Measurements from ENCODE around the gene TRAPPC3.

Gene TRAPPC3

DNA sequence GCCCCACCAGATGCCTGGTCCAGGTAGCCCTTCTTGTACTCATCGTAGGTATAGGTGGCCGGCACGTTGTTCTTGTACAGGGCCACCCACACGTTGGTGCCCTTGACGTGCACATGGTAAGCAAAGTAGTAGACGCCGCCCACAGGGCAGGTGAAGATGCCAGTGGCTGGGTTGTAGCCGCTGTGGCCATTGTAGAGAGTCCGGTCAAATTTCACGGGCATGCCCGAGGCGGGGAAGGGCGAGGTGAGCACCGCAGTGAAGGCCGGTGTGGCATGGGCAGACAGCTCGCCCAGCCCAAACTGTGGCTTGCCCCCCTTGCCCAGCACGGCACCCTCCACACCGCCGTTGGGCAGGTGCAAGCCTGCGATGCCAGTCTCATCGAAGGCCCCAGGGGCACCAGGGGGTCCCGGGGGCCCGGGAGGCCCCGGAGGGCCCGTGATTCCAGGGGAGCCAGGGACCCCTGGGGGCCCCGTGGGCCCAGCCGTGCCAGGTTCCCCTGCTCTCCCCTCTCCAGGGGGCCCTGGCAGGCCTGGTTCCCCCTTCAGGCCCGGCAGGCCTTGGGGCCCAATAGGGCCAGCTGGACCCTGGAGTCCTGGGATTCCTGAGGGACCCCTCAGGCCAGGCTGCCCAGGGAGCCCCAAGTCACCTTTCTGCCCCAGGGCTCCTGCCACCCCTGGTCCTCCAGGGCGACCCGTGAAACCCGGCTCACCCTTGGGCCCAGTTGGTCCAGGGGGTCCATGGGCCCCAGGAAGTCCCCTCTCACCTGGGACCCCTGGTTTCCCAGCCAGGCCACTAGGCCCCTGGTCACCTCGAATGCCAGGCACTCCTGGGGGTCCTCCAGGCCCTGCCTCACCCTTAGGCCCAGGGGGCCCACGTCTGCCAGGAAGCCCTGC, 51.3 kb downstream of the TRAPPC3 start:
- no peak for DNase-seq

DNA sequence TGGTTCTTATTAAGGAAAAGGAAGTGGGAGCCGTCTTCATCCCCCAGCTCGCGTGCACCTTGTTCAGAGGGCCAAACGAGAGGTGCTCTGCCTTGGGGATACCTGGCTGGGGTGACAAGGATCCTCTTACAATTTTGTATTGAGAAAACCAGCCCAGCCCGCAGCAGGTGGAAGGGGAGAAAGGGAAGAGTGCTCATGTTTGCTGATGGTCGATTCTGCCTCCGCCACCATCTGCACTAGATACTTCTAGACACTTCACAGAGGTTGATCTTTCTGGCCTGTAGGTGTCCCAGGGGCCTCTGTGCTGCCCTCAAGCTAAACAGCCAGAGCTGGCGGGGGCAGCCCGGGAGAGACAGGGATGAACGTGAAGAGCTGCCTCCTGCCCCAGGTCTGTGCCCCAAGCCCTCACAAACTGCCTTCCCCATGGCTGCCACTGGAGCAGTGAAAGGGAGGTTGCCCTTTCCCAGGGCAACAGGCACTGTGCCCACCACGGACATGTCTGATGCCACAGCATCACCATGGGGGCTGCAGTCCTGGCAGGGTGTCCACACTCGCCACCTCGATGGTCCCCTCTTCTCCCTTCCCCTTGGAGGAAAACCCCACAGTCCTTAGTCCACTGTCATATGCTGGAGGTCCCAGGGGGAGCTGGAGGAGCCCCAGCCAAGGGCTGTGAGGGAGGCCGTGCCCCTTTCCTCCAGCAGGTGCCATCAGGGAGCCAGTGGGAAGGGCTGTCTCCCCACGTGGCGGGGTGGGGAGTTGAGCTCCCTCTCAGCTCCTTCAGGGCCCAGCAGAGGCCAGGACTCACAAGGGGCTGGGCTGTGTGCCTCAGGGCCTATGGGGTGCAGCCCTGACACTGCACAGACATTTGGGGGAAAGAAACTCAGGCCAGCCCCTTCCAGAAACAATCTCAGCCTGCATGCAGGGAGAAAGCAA, 52.5 kb downstream of the TRAPPC3 start:
- DNase-seq: no peak

DNA sequence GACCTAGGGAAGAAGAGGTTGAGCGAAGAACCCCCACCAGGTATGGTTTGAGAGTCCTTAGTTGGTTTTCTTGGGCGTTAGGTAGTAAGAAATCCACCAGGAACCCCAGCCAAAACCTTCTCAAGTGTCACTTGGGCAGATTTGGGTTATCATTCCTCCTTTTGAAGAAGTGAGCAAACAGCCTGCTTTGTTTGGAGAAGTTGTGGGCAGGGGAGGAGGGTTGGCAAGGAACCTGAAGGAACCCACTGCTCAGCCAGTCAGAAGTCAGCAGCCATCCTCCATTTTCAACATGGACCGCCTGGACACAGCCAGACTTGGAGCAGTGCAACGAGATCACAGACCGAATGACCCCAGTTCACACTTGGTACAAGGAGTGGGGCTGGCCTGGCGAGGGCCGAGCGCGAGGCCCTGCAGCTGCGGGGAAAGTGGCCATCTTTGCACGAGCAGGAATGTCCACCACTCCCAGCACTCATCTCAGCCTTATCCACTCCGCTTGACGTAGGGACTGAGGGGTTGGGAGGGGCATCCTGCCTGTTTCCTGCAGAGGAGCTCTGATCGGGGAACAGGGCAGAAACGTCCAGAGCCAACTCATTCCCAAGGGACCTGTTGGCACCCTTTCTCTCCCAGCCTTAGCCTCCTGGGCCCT, 53.4 kb downstream of the TRAPPC3 start:
- no peak for DNase-seq

DNA sequence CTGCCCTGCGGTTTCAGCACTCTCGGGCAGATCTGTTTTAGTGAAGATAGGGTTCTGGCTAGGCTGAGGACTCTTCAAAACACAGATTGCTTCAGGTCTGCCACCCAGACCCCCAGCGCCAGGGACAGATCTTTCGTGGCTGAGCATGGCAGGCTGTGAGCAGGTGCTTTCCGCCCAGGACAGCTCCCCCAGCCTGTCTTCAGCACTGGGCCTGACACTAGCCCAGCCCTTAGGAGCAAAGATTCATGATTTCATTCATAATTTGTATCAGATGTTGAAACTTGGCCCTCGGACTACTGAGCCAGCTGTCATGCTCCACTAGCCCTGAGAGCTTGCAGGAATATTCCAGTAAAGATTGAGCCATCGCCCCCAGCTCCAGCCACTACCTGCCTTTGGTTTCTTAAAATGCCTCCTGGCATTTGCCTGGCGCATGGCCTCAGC, 54.6 kb downstream of the TRAPPC3 start:
- no peak for DNase-seq

DNA sequence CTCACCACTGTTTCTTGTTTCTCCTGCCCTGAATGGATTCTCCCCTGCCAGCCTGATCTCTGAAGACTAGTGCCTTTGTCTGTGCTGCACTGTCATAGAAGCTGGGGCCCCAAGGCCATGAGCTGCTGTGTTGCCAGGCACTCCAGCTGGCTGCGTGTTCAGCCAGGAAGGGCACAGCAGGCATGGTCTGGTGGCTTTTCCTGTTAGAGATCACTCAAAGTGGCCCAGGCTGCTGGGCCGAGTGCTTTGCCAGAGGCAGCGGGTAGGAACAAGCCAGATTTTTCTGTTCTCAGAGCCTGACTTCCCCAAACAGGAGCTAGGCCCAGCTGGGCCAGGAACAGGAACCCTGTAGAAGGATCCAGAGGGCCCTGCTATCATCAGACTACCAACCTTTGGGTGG, 55.4 kb downstream of the TRAPPC3 start:
- DNase-seq: peak; percentile 52 to 58

DNA sequence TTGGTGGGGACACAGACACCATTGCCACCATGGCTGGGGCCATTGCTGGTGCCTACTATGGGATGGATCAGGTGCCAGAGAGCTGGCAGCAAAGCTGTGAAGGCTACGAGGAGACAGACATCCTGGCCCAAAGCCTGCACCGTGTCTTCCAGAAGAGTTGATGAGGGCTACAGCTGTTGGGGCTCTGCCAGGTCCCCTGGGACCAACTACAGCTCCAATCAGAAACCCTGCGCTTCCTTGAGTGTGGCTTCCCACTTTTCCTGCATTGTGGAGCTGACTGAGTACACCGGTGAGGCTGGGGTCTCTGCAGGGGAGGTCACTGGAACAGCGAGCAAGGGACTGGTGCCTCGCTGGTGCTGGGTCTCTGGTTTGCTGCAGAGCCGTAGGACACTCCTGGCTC, 56.1 kb downstream of the TRAPPC3 start:
- DNase-seq: no peak

DNA sequence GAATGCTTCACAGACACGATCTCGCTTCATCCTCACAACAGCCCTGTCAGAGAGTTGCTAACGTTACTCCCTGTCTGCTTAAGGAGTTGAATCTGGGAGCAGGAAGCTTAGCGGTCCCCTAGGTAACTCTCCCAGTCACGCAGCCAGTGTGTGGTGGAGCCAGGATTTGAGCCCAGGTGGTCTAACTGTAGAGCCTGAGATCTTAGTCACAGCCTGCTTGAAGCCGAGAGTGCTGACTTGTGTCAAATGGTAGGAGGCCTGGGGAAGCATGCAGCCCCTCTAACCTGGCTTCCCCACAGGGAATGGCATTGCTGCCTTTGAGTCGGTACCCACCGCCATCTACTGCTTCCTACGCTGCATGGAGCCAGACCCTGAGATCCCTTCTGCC, 56.5 kb downstream of the TRAPPC3 start:
- no peak for DNase-seq

DNA sequence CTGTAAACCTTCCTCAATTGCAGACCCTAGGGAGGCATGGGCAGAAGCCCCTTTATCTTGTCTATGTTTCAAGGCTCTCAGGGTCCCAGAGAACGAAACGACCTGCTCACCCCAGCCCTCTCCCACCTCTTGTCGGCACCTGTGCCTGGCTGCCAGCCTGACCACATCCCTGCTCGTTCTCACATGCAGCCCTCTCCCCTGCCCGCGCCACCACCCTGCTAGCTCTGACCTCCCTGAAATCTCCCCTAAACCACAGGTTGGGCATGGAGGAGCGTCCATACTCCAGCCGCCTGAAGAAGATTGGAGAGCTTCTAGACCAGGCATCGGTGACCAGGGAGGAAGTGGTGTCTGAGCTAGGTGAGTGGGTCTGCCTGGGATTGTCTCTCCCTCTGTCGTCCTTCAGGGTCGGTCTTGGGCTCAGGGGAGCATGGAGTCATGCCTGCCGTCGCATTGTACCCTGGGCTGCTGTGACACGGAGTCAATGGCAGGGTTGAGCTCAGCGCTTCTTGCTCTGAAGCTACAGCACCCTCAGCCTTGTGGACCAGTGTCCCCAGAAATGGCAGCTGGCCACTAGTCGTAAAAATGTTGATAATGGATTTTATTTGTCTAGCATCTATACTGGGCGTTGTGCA, 57.0 kb downstream of the TRAPPC3 start:
- no peak for DNase-seq

DNA sequence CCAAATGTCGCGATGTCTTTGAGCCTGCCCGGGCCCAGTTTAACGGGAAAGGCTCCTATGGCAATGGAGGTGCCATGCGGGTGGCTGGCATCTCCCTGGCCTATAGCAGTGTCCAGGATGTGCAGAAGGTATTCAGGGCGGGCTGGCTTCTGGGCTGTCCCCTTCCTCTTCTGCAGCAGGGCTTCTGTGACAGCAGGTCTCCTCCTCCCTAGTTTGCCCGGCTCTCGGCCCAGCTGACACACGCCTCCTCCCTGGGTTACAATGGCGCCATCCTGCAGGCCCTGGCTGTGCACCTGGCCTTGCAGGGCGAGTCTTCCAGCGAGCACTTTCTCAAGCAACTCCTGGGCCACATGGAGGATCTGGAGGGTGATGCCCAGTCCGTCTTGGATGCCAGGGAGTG, 57.6 kb downstream of the TRAPPC3 start:
- DNase-seq: no peak

DNA sequence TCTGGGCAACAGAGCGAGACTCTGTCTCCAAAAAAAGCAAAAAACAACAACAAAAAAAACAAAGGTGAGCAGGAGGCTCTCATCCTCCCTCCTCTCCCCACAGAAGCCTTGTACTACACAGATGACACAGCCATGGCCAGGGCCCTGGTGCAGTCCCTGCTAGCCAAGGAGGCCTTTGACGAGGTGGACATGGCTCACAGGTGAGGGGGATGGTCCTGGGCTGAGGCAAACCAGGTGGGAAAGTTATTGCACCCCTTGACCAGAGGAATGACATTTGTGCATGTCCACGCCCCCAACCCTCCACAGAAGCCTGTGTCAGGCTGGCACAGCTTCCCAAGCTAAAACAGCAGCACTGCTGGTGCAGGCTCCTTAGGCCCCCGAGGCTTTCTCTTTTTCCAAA, 58.1 kb downstream of the TRAPPC3 start:
- no peak for DNase-seq

DNA sequence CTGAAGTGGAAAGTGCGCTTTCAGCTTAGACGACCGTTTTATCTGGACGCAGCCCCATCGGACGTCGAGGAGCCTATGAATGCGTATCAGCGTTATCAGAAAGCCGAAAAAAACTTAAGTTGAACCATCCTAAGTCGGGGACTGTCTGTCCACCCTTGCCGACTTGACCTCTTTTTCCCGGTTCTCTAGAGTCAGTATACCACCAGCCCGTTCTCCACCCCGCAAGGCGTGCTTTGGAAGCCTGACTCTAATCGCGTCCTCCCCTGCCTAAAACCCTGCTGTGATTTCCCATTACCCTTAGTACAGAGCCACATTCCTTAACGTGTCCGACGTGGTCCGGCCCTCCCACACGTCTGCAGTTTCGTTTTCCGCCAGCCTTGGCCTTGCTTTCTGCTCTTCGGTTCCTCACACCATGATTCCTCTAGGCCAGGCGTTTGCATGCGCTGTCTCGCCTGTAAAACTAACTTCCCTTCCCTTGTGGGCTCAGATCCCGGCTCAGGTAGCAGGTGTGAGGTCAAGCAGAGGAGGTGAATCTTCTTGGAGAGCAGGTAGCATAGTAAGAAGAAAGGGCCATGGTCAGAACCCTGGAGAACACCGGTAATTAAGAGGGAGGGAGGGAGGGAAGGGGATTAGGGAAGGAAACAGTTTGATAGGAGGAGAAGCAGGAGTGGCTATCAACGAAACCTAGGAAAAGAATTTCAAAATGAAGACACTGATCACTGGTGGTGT, 59.7 kb downstream of the TRAPPC3 start:
- DNase-seq: no peak

DNA sequence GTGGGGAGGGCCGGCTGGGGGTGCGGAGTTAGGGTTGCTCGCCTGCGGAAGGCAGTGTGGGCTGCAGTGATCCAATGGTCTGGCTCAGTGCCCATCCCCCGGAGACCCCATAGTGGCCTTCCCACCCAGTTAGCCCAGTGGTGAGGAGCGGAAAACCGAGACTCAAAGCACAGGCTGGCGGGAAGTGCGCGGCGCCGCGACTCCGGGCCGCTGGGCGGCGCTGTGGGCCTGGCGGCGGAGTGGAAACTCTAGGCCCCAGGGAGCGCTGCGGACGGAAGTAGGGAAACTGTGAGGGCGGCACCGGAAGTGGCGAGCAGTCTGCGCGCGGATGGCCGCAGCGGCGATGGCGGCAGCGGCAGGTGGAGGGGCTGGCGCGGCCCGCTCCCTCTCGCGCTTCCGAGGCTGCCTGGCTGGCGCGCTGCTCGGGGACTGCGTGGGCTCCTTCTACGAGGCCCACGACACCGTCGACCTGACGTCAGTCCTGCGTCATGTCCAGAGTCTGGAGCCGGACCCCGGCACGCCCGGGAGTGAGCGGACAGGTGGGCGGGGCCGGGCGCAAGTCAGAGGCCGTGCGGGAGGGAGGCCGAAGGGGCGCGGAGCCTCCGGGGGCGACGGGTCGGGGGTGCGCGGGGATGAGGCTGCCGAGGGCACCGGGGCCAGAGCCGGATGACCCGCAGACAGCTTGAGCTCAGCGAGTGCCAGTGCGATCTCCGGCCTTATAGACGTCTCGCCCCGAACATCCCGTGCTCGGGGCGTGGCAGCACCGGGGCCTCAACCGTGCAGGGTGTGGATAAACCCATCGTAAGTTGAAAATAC, 60.5 kb downstream of the TRAPPC3 start, which contains the start of gene ADPRS:
TSS of gene ADPRS (plus strand) at position 316 of the 816 bp plus-strand sequence. CDS start at position 329, 13 bp downstream.
- peak in 1 of 2 experiments; percentile 56 for DNase-seq

DNA sequence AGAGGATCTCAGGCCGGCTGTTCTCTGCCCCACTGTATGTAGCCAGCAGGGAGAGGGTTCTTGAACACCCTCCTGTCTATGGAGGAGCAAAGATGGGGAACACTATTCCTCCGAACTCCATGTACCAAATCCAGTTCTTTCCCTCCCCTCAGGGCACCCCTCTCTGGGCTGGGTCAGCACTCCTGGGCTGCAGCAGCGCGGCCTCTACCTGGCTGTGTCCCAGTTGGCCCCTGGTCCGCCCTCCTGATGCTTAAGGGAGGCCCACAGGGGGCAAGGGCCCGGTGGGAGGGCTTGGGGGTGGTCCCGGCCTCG, 61.1 kb downstream of the TRAPPC3 start:
- no peak for DNase-seq

DNA sequence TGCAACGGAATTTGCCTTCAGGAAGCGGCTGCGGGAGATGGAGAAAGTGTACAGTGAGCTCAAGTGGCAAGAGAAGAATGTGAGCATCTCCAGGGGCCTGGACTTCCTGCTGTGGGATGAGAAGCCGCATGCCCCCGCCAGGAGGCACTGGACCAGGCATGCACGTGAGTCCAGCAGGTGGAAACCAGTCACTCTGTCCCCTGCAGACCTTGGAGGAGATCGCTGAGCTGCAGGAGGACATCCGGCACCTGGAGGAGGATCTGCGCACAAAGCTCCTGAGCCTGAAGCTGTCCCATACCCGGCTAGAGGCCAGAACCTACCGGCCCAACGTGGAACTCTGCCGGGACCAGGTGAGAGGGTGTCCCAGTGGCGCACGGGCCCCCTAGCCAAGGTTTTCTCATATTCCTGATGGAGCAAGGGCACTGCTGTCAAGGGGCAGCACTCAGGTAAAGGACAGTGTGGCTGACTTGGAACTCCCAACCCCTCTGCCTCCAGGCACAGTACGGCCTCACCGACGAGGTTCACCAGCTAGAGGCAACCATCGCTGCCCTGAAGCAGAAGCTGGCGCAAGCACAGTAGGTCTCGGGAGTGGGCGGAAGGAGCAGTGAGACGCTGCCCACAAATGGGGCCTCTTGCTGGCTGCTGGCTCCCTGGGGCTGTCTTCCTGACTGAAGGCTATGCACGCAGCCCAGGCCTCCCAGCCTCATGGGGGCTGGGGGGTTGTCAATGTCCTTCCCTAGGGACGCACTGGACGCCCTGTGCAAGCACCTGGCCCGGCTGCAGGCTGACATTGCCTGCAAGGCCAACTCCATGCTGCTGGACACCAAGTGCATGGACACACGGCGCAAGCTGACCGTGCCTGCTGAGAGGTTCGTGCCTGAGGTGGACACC, 61.8 kb downstream of the TRAPPC3 start:
- DNase-seq: no peak
